HG03558 (cell line): Measurements from ENCODE around the gene PRKCI.
"Not testable (repeated sequence)": the region's sequence is repeated elsewhere in the genome, so short reads cannot be mapped to it uniquely, and the experiment has no call there.

Experiments used
- ATAC-seq: cut with Tn5 transposase; IDR thresholded peaks from one replicate; pipeline ENCODE4 v1.9.1; 2021; ENCODE audit warnings: moderate number of reproducible peaks; ENCODE audit not compliant: unreplicated experiment; ENCODE audit errors: extremely low read depth

PRKCI gene

GRCh38 chr3:170221924-170222646, at the start of gene PRKCI:
Gene PRKCI (plus strand): TSS chr3:170222424. CDS start chr3:170222670, 246 bp downstream.
- ATAC-seq = peak; percentile 84

DNA sequence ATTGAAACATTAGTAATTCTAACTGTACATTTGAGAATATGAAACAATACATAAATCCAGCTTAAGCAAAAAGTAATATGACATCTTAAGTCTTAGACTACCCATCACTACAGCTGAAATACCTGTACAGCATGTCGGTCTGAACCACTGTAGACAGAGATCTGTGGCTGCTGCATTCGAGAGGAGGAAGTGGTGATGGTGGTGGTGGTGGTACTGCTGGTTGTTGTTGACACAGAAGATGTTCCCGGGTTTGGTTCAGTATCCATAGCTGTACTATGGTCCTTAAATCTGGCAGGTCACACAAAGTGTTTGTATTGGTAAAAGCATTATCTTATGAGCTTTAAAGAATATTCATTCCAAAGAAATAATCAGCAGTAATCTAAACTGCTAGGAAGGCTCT, 43.6 kb upstream of the PRKCI start:
- no peak for ATAC-seq

GRCh38 chr3:170179432-170179831, 42.8 kb upstream of the PRKCI start:
- ATAC-seq = no peak

- ATAC-seq = peak; percentile 16
Measured at GRCh38 chr3:170180079-170180907, 41.9 kb upstream of the PRKCI start.

- ATAC-seq = peak; percentile 61
Measured at GRCh38 chr3:170180908-170181885, 41.0 kb upstream of the PRKCI start, which contains the start of gene PHC3. Gene PHC3 (minus strand): TSS chr3:170181733. CDS start chr3:170181715, 18 bp downstream.

DNA sequence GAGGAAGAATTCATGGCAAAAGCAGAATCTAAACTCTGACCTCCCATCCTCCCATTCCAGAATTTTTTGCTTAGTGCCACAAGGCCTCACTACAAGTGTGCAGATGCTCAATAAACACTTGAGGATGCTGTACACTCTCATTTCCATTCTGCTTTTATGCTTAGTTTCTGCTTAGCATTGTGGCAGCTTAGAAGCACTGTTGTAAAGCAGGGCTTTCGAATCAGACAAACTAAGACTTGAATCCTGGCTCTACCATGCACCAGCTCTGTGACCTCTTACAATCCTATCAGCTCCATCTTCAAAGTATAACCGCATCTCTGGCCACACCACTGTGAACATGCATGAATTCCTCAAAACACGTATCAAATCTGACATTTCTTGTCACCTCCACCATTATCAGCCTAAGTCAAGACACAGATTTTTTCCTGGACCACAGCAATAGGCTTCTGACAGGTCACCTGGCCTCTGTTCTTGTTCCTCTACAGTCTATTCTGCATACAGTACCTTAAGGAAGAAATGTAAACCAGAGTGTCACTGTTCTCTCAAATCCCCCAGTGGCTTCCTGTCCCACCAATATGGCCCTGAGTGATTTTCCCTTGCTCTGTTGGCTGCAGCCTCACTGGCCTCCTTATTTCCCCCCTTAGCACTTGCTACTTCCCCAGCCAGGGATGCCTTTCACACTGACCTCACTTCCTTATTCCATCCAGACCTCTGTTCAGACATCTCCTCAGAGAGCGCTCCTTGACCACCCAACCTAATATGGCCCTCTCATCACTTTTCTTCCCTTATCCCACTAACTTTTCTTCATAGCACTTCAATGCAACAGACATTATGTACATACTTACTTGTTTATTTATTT, 32.6 kb upstream of the PRKCI start:
- ATAC-seq = no peak

GRCh38 chr3:170195759-170196158, 26.5 kb upstream of the PRKCI start:
- ATAC-seq = not testable (repeated sequence)

- no peak for ATAC-seq
Measured at GRCh38 chr3:170196833-170197232, 25.4 kb upstream of the PRKCI start.

- ATAC-seq = no peak
Measured at GRCh38 chr3:170200987-170201386, 21.2 kb upstream of the PRKCI start.

DNA sequence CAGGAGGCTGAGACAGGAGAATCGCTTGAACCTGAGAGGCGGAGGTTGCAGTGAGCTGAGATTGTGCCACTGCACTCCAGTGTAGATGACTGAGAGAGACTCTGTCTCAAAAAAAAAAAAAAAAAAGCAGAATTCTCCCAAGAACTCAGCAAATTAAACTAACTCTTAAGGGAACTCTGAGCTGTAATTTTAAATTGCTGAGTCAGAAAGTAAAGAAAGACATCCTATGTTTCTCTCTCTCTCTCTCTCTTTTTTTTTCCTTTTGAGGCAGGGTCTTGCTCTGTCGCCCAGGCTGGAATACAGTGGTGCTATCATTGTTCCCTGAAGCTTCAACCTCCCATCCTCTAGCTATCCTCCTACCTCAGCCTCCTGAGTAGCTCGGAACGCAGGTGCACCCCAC, 20.7 kb upstream of the PRKCI start:
- ATAC-seq = no peak

- no peak for ATAC-seq
Measured at GRCh38 chr3:170203457-170203856, 18.8 kb upstream of the PRKCI start.

DNA sequence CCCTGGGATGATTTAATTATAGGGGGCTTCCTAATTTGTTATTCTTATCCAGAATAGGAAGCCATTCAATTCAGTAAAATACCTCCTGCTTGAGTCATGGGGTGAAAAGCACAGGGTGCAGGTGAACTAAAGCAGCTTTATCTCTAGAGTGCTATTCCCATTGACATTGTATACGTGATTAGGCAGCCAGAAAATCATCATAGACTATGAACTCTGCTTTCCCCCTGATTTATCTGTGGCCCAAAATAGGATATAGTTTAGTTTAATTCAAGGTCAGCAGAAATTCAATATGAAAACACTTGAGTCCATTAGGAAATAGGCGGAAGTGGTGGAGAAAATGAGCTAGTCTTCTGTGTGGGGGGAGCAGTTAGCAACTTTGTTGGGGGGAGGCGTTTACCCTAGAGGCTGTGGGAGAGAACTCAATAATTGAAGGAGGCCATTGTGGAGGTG, 18.2 kb upstream of the PRKCI start:
- ATAC-seq = no peak

DNA sequence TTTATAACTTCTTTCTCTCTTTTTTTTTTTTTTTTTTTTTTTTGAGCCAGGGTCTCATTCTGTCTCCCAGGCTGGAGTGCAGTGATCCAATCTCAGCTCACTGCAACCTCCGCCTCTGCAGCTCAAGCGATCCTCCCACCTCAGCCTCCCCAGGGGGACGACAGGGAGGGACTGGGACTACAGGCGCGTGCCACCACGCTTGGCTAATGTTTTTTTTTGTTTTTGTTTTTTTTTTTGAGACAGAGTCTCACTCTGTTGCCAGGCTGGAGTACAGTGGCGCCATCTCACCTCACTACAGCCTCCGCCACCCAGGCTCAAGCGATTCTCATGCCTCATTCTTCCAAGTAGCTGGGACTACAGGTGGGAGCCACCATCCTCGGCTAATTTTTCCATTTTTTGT, 17.7 kb upstream of the PRKCI start:
- no peak for ATAC-seq

DNA sequence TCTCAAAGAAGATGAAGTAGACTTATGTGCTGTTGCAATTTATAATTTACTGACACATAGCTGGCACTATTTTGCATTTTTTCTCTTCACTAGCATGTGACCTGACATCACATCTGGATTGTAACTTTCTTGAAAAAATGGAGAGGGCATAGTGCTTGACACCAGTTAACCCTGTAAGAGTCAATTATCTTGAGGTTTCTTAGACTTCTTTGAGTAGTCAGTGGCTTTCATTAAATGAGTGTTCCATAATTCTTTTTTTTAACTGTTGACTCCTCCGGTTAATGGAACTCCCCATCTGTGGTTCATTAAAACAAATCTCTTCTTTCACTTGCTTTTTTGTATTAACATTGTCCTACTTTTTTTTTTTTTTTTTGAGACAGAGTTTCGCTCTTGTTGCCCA, 16.9 kb upstream of the PRKCI start:
- no peak for ATAC-seq

DNA sequence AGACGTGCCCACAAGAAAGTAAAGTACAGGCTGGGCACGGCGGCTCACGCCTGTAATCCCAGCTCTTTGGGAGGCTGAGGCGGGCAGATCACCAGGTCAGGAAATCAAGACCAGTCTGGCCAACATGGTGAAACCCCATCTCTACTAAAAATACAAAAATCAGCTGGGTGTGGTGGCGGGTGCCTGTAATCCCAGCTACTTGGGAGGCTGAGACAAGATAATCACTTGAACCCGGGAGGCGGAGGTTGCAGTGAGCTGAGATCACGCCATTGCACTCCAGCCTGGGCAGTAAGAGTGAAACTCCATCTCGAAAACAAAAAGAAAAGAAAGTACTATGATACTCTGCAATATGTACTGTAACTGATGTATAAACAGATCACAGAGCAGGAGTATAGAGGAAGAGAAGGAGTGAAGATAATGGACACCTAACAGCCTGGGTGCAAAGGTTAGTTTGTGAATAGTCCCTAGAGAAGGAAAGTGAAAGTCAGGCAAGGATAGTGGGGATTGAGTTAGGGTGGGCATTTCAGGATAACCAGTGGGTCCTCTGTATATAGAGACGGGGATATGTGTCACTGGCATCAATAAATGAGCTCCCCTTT, 16.0 kb upstream of the PRKCI start:
- ATAC-seq = not testable (repeated sequence)

DNA sequence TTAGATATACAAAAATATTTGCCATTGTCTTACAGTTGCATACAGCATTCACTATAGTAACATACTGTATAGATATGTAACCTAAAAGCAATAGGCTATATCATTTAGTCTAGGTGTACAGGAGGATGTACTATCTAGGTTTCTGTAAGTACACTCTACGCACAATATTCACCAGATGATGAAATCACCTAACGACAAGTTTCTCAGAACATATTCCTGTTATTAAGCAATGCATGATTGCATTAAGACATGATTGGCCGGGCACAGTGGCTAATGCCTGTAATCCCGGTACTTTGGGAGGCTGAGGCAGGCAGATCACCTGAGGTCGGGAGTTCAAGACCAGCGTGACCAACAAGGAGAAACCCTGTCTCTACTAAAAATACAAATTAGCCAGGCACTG, 14.5 kb upstream of the PRKCI start:
- no peak for ATAC-seq

GRCh38 chr3:170211668-170212067, 10.6 kb upstream of the PRKCI start:
- no peak for ATAC-seq

- ATAC-seq = no peak
Measured at GRCh38 chr3:170219850-170220249, 2.4 kb upstream of the PRKCI start.

- ATAC-seq = no peak
Measured at GRCh38 chr3:170220871-170221270, 1.4 kb upstream of the PRKCI start.
